GM12872 (cell line): ENCODE data around the gene MPST.
A peak's percentile ranks its signal among the peaks of the same experiment; 100 is the strongest.

ENCODE experiments used
- TF ChIP-seq, protein P1 (sequence below): IDR thresholded peaks from 3 replicates; pipeline ENCODE4 v1.5.1; 2011; ENCODE audit warnings: low read depth, mild to moderate bottlenecking, low read length, moderate library complexity; ENCODE audit not compliant: insufficient read depth

Gene MPST

DNA sequence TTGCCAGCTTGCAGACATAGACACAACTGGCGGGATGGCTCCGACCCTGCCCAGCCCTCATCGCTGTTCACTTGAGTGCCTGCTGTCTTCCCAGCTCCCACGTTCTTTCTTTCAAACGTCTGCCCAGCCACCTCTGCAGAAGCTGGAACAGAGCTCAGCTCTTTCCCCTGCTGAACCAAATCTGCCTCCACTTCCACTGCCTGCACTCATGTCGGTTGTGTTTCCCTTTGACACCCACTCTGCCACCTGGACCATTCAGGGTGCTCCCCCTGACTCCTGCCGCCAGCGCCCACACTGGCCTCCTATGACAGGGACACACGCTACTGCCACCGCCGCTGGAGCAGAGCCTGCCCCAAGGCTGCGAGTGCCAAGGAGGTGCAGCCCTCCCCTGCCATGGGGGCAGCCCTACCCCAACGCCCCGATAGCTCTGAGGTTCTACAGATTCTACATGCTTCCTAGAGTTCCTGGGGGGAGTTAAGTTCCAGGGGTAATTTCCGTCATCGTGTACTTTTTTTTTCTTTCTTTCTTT is 38.2 kb upstream of the MPST start:
- TF ChIP-seq, protein P1, sequence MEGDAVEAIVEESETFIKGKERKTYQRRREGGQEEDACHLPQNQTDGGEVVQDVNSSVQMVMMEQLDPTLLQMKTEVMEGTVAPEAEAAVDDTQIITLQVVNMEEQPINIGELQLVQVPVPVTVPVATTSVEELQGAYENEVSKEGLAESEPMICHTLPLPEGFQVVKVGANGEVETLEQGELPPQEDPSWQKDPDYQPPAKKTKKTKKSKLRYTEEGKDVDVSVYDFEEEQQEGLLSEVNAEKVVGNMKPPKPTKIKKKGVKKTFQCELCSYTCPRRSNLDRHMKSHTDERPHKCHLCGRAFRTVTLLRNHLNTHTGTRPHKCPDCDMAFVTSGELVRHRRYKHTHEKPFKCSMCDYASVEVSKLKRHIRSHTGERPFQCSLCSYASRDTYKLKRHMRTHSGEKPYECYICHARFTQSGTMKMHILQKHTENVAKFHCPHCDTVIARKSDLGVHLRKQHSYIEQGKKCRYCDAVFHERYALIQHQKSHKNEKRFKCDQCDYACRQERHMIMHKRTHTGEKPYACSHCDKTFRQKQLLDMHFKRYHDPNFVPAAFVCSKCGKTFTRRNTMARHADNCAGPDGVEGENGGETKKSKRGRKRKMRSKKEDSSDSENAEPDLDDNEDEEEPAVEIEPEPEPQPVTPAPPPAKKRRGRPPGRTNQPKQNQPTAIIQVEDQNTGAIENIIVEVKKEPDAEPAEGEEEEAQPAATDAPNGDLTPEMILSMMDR: no peak

DNA sequence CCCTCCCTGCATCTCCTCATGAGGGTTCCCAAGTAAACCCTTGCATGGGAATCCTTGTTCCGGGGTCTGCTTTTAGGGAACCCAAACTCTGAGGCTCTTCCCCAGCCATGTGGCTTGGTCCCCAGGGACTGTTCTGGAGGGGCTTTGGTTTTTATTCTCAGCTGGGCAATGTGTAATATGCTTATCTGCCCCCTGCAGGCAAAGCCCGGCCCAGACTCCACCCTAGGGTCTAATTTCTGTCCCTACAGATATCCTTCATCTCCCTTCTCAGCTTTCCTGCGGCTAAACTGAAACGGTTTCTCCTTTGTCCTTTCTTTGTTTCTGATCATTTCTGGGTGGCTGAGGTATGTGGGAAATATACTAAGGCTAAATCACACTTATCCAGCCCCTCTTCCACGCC is 37.4 kb upstream of the MPST start:
- TF ChIP-seq, protein P1: peak; percentile 34; the same call in 1 of the 3 replicates

DNA sequence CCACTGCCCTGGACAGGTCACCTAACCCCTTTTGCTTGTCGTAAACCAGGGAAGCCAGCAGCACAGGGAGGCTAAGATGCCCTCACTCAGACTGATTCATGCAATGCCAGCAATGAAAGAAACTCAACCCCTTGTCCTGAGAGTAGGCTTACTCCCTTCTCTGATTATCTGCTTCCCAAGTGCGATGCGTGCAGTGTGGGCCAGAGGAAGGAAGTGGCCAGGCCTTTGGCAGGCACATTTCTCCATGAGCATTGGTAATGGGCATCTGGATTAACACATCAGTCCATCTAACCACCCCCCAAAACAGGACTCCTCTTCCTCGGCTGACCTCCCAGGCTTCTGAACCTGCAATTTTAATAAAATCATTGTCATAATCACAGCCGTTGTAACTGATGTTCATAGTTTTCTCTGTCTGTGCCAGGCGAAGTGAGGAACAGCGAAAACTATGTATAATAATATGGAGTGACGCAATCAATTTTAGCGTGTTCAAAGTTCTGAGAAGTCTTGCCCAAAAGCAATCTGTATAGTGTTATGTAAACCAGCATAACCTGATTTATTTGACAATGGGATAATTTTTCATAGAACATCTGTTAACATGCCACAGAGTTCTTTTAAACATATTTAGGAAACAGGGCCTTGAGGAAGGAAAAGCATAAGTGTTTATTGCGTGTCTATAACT is 34.2 kb upstream of the MPST start:
- TF ChIP-seq, protein P1: no peak

DNA sequence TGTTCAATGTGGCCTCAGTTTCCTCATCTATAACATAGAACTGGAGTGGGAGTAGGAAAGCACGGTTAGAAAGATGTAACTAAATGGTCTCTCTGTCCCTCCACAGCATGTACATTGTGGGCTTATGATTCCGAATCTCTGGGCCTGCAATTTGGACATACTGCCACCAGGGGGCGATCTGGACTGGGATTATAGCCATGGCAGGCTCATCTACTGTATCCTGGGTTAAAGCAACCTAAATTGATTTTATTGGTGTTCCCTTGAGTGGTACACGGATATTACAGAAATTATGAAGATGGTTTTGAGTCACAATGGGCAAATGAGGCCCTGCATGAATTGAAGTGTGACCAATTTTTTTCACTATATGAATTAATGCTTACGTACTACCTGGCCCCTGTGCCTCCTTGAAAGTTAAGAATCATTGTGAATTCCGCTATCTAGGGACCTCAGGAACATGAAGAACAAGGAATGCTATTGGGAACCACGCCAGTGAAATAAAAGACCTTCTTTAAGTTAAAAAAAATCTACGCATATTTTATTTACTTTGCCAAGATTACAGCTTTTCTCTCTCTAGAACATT is 33.2 kb upstream of the MPST start:
- TF ChIP-seq, protein P1: peak; percentile 77

DNA sequence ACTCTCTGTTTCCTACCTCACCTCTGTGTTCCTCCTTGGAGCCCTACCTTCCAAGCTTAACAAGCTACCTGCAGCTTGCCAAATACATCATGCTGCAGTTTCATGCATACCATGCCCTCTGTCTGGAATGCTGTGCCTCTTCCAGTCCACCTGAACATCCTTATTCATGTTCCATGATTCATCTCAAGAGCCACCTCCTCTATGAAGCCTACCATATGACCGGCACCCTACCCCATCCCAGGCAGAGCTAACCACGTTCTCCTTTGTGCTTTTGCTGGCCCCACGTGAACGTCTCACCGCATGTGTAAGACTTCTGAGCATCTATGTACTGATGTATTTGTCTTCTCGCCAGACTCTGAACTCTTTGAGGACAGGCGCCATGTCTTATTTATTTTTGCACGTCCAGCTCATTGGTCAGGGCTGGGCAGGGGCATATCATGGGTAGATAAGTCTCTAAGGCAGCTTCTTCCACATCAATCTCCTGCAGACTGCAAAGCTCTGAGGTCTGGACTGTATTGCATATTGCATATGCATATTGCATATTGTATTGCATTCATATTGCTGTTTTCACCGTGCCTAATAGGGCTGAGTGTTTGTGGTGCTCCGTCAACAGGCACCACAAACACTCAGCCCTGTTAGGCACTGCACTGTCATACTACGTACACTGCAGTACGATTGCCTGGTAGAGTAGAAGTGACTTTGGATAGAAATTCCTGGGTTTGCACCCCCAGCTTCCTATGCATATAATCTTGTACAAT is 31.3 kb upstream of the MPST start:
- TF ChIP-seq, protein P1: no peak

DNA sequence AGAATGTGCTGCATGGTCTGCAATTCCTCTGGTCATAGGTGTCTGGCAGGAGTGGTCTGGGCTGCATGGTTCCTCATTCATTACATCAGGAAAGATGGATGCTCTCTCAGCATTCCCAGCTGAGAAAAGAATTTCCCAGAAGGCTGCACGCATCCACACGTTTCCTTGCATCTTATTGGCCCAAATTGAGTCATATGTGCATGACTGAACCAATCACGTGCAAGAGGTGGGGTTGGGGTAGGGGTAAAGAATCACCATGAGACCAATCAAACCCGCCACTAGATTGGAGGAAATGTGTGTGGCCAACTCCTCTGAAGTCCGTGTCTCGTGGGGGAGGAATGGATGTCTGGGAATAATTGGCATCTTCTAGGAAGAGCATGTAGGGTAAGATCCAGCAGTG is 29.1 kb upstream of the MPST start:
- TF ChIP-seq, protein P1: no peak

DNA sequence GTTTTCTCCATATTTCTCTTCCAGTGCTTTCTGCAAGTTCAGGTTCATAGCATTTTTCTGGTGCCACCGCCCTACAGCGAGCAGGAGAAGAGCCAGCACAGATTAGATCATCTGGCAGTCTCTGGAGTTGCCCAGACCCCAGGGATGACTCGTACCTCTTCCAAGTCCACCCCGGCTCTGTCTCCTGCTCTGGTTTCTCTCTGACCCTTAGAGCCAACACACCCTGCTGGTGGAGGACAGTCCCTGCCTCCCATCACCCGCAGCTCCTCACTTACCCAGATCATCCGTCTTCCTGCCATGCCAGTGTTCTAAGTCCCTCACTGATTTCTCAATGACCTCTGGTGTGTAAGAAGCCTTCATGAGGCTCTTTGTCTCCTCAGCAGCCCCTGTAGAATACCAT is 28.3 kb upstream of the MPST start:
- TF ChIP-seq, protein P1: no peak
